Stimulated activated effector memory CD8-positive, alpha-beta T cell treated with anti-CD3 and anti-CD28 coated beads, Interleukin-12 subunit alpha, Interleukin-12 subunit beta, amount 100 ng/mL, for 72 hours (primary cell): ENCODE measurements around the gene DERL3.

ENCODE experiments used
- ATAC-seq: fragments of 150-1000 bp; cut with Tn5 transposase; 2 replicates; pipeline ENCODE4 v1.10.0; 2021
- DNase-seq, 2 donors: peaks; one replicate each; pipeline ENCODE4 v3.0.0; 2021 to 2022; ENCODE audit warnings: low spot score in 2 of 2
- H3K27ac Mint-ChIP-seq: one replicate; pipeline ENCODE4 v1.8.0; 2022; ENCODE audit warnings: mild to moderate bottlenecking, mixed read lengths
- H3K36me3 Mint-ChIP-seq: one replicate; pipeline ENCODE4 v1.8.0; 2022; ENCODE audit warnings: mild to moderate bottlenecking, mixed read lengths
- H3K4me1 Mint-ChIP-seq: one replicate; pipeline ENCODE4 v1.8.0; 2022; ENCODE audit warnings: mixed read lengths
- H3K4me3 Mint-ChIP-seq: one replicate; pipeline ENCODE4 v1.8.0; 2022; ENCODE audit warnings: mild to moderate bottlenecking, mixed read lengths
- H3K9me3 Mint-ChIP-seq: one replicate; pipeline ENCODE4 v1.8.0; 2022; ENCODE audit warnings: mixed read lengths

DERL3 gene

GRCh38 chr22:23806837-23807236 lies 32.0 kb downstream of the DERL3 start:
- Mint-ChIP-seq H3K4me3 (no peak overlapping the region), H3K27ac (peak overlapping the region; percentile 64), H3K36me3 (peaks cover 100% of the 10 kb centered on the region), H3K9me3 (no peaks in the 10 kb centered on the region), H3K4me1 (peaks cover 10% of the 10 kb centered on the region)
- DNase-seq (no peak), ATAC-seq (no peak)

GRCh38 chr22:23804781-23805291 lies 34.0 kb downstream of the DERL3 start:
- ATAC-seq (no peak), DNase-seq (no peak)
- Mint-ChIP-seq H3K4me1 (peaks cover 19% of the 10 kb centered on the region), H3K36me3 (peaks cover 100% of the 10 kb centered on the region), H3K4me3 (no peak overlapping the region), H3K9me3 (no peaks in the 10 kb centered on the region), H3K27ac (peak overlapping the region; percentile 86)

- H3K4me3 Mint-ChIP-seq = no peak overlapping the region
- peak overlapping the region; percentile 82 for H3K27ac Mint-ChIP-seq
- H3K9me3 Mint-ChIP-seq = no peaks in the 10 kb centered on the region
- ATAC-seq (no peak), DNase-seq (no peak)
- peaks cover 100% of the 10 kb centered on the region for H3K36me3 Mint-ChIP-seq
- H3K4me1 Mint-ChIP-seq = peaks cover 19% of the 10 kb centered on the region
These were observed 35.6 kb downstream of the DERL3 start for GRCh38 chr22:23803001-23803819.

GRCh38 chr22:23801886-23802377 lies 36.9 kb downstream of the DERL3 start:
- Mint-ChIP-seq H3K36me3 (peaks cover 100% of the 10 kb centered on the region), H3K9me3 (no peaks in the 10 kb centered on the region), H3K4me1 (peaks cover 19% of the 10 kb centered on the region), H3K27ac (peak overlapping the region; percentile 82), H3K4me3 (no peak overlapping the region)
- DNase-seq (no peak), ATAC-seq (no peak)

- Mint-ChIP-seq H3K27ac (peak overlapping the region; percentile 82), H3K36me3 (peaks cover 100% of the 10 kb centered on the region), H3K4me1 (peaks cover 19% of the 10 kb centered on the region), H3K9me3 (no peaks in the 10 kb centered on the region), H3K4me3 (no peak overlapping the region)
- DNase-seq (no peak), ATAC-seq (no peak)
These were observed 37.5 kb downstream of the DERL3 start for GRCh38 chr22:23801238-23801821.

GRCh38 chr22:23800297-23801237 lies 38.2 kb downstream of the DERL3 start:
- H3K4me3 Mint-ChIP-seq = no peak overlapping the region
- peaks cover 100% of the 10 kb centered on the region for H3K36me3 Mint-ChIP-seq
- H3K4me1 Mint-ChIP-seq = peaks cover 19% of the 10 kb centered on the region
- peak overlapping the region; percentile 71 for H3K27ac Mint-ChIP-seq
- no peaks in the 10 kb centered on the region for H3K9me3 Mint-ChIP-seq
- ATAC-seq = peak; percentile 58
- DNase-seq = no peak

GRCh38 chr22:23796461-23796860 lies 42.3 kb downstream of the DERL3 start:
- peak overlapping the region; percentile 37 for H3K27ac Mint-ChIP-seq
- H3K4me1 Mint-ChIP-seq = peaks cover 12% of the 10 kb centered on the region
- DNase-seq = no peak
- H3K4me3 Mint-ChIP-seq = no peak overlapping the region
- no peak for ATAC-seq
- peaks cover 96% of the 10 kb centered on the region for H3K36me3 Mint-ChIP-seq
- no peaks in the 10 kb centered on the region for H3K9me3 Mint-ChIP-seq

GRCh38 chr22:23793326-23793725 lies 45.5 kb downstream of the DERL3 start:
- no peak overlapping the region for H3K4me3 Mint-ChIP-seq
- peak overlapping the region; percentile 68 for H3K27ac Mint-ChIP-seq
- no peak for ATAC-seq
- peaks cover 13% of the 10 kb centered on the region for H3K4me1 Mint-ChIP-seq
- H3K9me3 Mint-ChIP-seq = no peaks in the 10 kb centered on the region
- peaks cover 78% of the 10 kb centered on the region for H3K36me3 Mint-ChIP-seq
- no peak for DNase-seq

GRCh38 chr22:23791738-23792645 lies 46.8 kb downstream of the DERL3 start:
- ATAC-seq (no peak), DNase-seq (no peak)
- Mint-ChIP-seq H3K4me1 (peaks cover 13% of the 10 kb centered on the region), H3K36me3 (peaks cover 66% of the 10 kb centered on the region), H3K27ac (no peak overlapping the region), H3K9me3 (no peaks in the 10 kb centered on the region), H3K4me3 (no peak overlapping the region)

GRCh38 chr22:23790819-23791737 lies 47.7 kb downstream of the DERL3 start:
- H3K4me3 Mint-ChIP-seq = no peak overlapping the region
- peaks cover 20% of the 10 kb centered on the region for H3K4me1 Mint-ChIP-seq
- DNase-seq = no peak
- no peak for ATAC-seq
- H3K9me3 Mint-ChIP-seq = no peaks in the 10 kb centered on the region
- H3K27ac Mint-ChIP-seq = no peak overlapping the region
- H3K36me3 Mint-ChIP-seq = peaks cover 63% of the 10 kb centered on the region

- H3K4me3 Mint-ChIP-seq = no peak overlapping the region
- ATAC-seq (no peak), DNase-seq (no peak)
- H3K36me3 Mint-ChIP-seq = peaks cover 49% of the 10 kb centered on the region
- peaks cover 20% of the 10 kb centered on the region for H3K4me1 Mint-ChIP-seq
- H3K9me3 Mint-ChIP-seq = no peaks in the 10 kb centered on the region
- H3K27ac Mint-ChIP-seq = peak overlapping the region; percentile 43
These were observed 49.2 kb downstream of the DERL3 start for GRCh38 chr22:23789638-23790037.

- no peak for ATAC-seq
- H3K27ac Mint-ChIP-seq = no peak overlapping the region
These were observed 49.7 kb downstream of the DERL3 start for GRCh38 chr22:23789121-23789520.

GRCh38 chr22:23787910-23788309 lies 50.9 kb downstream of the DERL3 start:
- Mint-ChIP-seq H3K4me3 (peak overlapping the region; percentile 75), H3K27ac (peak overlapping the region; percentile 92), H3K9me3 (no peaks in the 10 kb centered on the region), H3K36me3 (peaks cover 32% of the 10 kb centered on the region), H3K4me1 (peaks cover 20% of the 10 kb centered on the region)
- DNase-seq (no peak), ATAC-seq (no peak)

More at GRCh38 chr22:23789121-23789520, 49.7 kb downstream of the DERL3 start:
- Mint-ChIP-seq H3K4me1 (peaks cover 20% of the 10 kb centered on the region), H3K4me3 (peak overlapping the region; percentile 75), H3K9me3 (no peaks in the 10 kb centered on the region), H3K36me3 (peaks cover 44% of the 10 kb centered on the region)
- DNase-seq = no peak
